ENCODE data around the gene JAG1.

DNA sequence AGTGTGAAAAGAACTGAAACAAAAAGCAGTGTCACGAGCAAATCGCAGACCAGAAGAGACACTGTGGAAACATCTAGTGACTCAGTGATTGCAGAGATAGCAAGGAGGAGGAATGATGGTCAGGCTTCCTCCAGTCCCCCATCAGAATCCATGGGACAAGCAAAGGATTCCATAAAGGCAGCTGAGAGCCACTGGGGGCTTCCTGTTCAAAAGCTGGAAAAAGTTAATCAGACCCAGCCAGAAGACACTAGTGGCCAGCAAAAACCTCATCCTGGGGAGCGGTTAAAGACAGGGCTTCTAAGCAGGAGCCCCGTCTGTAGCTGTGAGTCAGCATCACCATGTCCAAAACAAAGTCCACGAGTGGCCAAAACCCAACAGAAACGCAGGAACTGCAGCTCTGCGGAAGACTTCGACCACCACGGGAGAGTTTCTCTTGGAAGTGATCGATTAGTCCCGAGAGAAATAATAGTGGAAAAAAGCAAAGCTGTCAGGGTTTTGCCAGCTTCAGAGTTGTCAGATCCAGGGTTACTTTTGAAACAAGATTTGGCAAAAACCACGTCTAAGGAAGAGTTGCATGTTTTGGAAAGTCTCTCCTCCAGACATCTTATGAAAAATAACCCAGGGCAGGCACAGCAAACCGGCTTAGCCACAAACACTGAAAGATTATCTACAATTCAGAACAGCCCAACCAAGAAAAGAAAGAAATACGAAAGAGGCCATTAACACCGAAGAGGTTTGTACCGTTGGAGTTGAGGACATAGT is 51.0 kb downstream of the JAG1 start:
- TF ChIP-seq POLR2A (IDR thresholded peaks at IDR 0.05): no peak
- TF ChIP-seq, protein P1, sequence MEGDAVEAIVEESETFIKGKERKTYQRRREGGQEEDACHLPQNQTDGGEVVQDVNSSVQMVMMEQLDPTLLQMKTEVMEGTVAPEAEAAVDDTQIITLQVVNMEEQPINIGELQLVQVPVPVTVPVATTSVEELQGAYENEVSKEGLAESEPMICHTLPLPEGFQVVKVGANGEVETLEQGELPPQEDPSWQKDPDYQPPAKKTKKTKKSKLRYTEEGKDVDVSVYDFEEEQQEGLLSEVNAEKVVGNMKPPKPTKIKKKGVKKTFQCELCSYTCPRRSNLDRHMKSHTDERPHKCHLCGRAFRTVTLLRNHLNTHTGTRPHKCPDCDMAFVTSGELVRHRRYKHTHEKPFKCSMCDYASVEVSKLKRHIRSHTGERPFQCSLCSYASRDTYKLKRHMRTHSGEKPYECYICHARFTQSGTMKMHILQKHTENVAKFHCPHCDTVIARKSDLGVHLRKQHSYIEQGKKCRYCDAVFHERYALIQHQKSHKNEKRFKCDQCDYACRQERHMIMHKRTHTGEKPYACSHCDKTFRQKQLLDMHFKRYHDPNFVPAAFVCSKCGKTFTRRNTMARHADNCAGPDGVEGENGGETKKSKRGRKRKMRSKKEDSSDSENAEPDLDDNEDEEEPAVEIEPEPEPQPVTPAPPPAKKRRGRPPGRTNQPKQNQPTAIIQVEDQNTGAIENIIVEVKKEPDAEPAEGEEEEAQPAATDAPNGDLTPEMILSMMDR (IDR thresholded peaks at IDR 0.05): no peak
